Omental fat pad (tissue), 4 donors: ENCODE results near the gene AGPS. TPM values are rescaled to one million over a fixed set of nuclear protein-coding genes. Genes with fewer than 3 reads are reported as not detected.
"Not testable (repeated sequence)": the region's sequence is repeated elsewhere in the genome, so short reads cannot be mapped to it uniquely, and the experiment has no call there.

ENCODE experiments used
- ATAC-seq: fragments of 150-250 bp; one replicate; pipeline ENCODE4 v1.9.1; 2016; ENCODE audit warnings: mild to moderate bottlenecking, moderate library complexity; ENCODE audit not compliant: low FRiP score
- DNase-seq: peaks from one replicate; pipeline ENCODE4 v3.0.0-alpha.2; 2019; ENCODE audit warnings: low spot score
- CTCF ChIP-seq, 3 donors: fragments of 450-650 bp; IDR thresholded peaks; one replicate each; pipeline ENCODE4 v1.5.1; 2016 to 2017; ENCODE audit warnings: antibody characterized with exemption in 3 of 3, mild to moderate bottlenecking in 3 of 3, moderate library complexity in 2 of 3
- total RNA-seq, 4 donors: library from RNA; depleted of rRNA; stranded (reverse); fragments of >200 nt; gene quantifications; one replicate each; pipeline ENCODE4 v1.1.0, GENCODE V29; 2016

The AGPS gene
- total RNA-seq, 4 donors from 2014 or later = 21.6 to 33.0 (median 29.0) TPM

GRCh38 chr2:177422271-177422670 is 29.7 kb downstream of the AGPS start:
- TF ChIP-seq CTCF (IDR thresholded peaks at IDR 0.05) = no peak
- DNase-seq (no peak), ATAC-seq (no peak)

DNA sequence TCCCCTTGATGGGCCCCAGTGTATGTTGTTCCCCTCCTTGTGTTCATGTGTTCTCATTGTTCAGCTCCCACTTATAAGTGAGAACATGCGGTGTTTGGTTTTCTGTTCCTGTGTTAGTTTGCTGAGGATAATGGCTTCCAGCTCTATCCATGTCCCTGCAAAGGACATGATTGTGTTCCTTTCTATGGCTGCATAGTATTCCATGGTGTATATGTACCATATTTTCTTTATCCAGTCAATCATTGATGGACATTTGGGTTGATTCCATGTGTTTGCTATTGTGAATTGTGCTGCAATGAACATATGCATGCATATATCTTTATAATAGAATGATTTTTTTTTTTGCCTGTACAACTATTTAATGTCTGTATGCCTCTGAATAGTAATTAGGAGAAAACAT is 31.5 kb downstream of the AGPS start:
- not testable (repeated sequence) for DNase-seq, ATAC-seq

GRCh38 chr2:177424620-177425019 is 32.0 kb downstream of the AGPS start:
- ATAC-seq, DNase-seq: not testable (repeated sequence)

- ATAC-seq (no peak), DNase-seq (no peak)
- TF ChIP-seq CTCF (IDR thresholded peaks at IDR 0.05) = no peak
These were observed 34.7 kb downstream of the AGPS start for GRCh38 chr2:177427316-177427715.

DNA sequence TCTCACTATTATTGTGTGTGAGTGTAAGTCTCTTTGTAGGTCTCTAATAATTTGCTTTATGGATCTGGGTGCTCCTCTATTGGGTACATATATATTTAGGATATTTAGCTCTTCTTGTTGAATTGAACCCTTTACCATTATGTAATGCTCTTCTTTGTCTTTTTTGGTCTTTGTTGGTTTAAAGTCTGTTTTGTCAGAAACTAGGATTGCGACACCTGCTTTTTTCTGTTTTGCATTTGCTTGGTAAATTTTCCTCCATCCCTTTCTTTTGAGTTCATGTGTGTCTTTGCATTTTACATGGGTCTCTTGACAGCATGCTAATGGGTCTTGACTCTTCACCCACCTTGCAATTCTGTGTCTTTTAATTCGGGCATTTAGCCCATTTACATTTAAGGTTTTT is 35.4 kb downstream of the AGPS start:
- not testable (repeated sequence) for DNase-seq, ATAC-seq

DNA sequence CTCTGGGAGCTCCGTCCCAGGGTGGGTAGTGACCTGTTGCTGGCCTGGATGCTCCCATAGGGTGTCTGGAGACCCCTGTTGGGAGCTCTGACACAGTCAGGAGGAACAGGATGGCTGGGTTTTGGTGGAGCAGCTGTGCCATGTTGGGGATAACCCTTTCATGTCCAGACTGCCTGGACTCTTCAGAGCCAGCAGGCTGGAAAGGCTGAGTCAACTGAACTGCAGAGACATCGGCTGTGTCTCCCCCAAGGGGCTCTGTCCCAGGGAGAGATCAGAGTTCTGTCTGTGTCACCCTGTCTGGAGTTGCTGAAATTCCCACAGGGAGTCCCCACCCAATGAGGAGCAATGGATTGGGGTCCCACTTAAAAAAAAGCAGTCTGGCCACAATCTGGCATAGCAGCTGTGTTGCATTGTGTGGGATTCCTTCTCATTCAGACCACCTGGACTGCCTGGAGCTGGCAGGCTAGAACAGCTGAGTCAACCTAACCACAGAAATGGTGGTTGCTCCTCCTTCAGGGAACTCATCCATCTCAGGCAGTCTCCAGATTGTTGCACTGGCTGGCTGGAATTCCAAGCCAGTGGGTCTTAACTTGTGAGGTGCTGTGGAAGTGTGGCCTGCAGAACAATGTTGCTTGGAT is 37.2 kb downstream of the AGPS start:
- DNase-seq (no peak), ATAC-seq (no peak)
- no peak for TF ChIP-seq CTCF (IDR thresholded peaks at IDR 0.05)

GRCh38 chr2:177430411-177430810 is 37.8 kb downstream of the AGPS start:
- DNase-seq (no peak), ATAC-seq (no peak)
- no peak for TF ChIP-seq CTCF (IDR thresholded peaks at IDR 0.05)

GRCh38 chr2:177431111-177431725 is 38.6 kb downstream of the AGPS start:
- DNase-seq, ATAC-seq: not testable (repeated sequence)

- TF ChIP-seq CTCF (IDR thresholded peaks at IDR 0.05) = no peak
- DNase-seq (no peak), ATAC-seq (no peak)
These were observed 40.1 kb downstream of the AGPS start for GRCh38 chr2:177432703-177433102.
